Cardiac fibroblast (primary cell): ENCODE data around the gene INPP1.
"Not testable (repeated sequence)": the region's sequence is repeated elsewhere in the genome, so short reads cannot be mapped to it uniquely, and the experiment has no call there.

Experiments
- DNase-seq, 2 donors: peaks; one replicate each; pipeline versions ENCODE4 v3.0.0 to v3.0.0-alpha.2; 2010; ENCODE audit warnings: low read depth in 2 of 2
- H3K4me3 ChIP-seq, 2 donors: replicated peaks in 1 of 2; 1 replicate in 1 of 2; 2 replicates in 1 of 2; pipeline ENCODE4 v1.5.1; 2011; ENCODE audit warnings: low read depth in 2 of 2, low read length in 2 of 2, mild to moderate bottlenecking in 2 of 2, moderate library complexity in 1 of 2
- CTCF ChIP-seq: IDR thresholded peaks from one replicate; pipeline ENCODE4 v1.5.1; 2011; ENCODE audit warnings: low read depth, mild to moderate bottlenecking, low read length, inconsistent platforms

INPP1 gene

GRCh38 chr2:190311893-190312634 lies 31.3 kb upstream of the INPP1 start:
- no peak overlapping the region for H3K4me3 ChIP-seq
- DNase-seq = no peak
- no peak for TF ChIP-seq CTCF

GRCh38 chr2:190312635-190313025 lies 30.8 kb upstream of the INPP1 start:
- DNase-seq, H3K4me3 ChIP-seq: not testable (repeated sequence)

GRCh38 chr2:190313880-190314279 lies 29.5 kb upstream of the INPP1 start:
- H3K4me3 ChIP-seq = no peak overlapping the region
- no peak for DNase-seq
- TF ChIP-seq CTCF = no peak

- DNase-seq = no peak
- H3K4me3 ChIP-seq = no peak overlapping the region
- no peak for TF ChIP-seq CTCF
These were observed 28.1 kb upstream of the INPP1 start for GRCh38 chr2:190315273-190315672.

GRCh38 chr2:190318514-190318913 lies 24.9 kb upstream of the INPP1 start:
- peak overlapping the region; percentile 70 to 81 for H3K4me3 ChIP-seq
- no peak for TF ChIP-seq CTCF
- DNase-seq = no peak

GRCh38 chr2:190318931-190319554 lies 24.3 kb upstream of the INPP1 start:
- TF ChIP-seq CTCF = no peak
- no peak for DNase-seq
- H3K4me3 ChIP-seq = peak overlapping the region; percentile 70 to 81

- peak; percentile 98 to 99 for DNase-seq
- H3K4me3 ChIP-seq = peak within 1 kb of the TSS; percentile 70 to 81
- TF ChIP-seq CTCF = peak; percentile 85
These were observed 23.6 kb upstream of the INPP1 start, which contains the start of gene HIBCH for GRCh38 chr2:190319555-190320498. Gene HIBCH (minus strand): TSS chr2:190319826. CDS start chr2:190319750, 76 bp downstream.
